Testis (tissue), 3 donors: ENCODE results near the gene PLXDC1. TPM values are rescaled to one million over a fixed set of nuclear protein-coding genes. Genes with fewer than 3 reads are reported as not detected.

Source experiments
- DNase-seq: peaks from one replicate; pipeline ENCODE4 v3.0.0-alpha.2; 2019
- H3K27ac ChIP-seq, 2 donors: fragments of 200-600 bp; sonication (generic); one replicate each; pipeline ENCODE4 v1.5.1; 2019
- H3K27me3 ChIP-seq: fragments of 200-600 bp; sonication (generic); one replicate; pipeline ENCODE4 v1.5.1; 2019
- H3K36me3 ChIP-seq: fragments of 200-600 bp; sonication (generic); one replicate; pipeline ENCODE4 v1.5.1; 2017; ENCODE audit warnings: low read depth; ENCODE audit errors: missing control alignments
- H3K4me1 ChIP-seq: fragments of 200-600 bp; sonication (generic); one replicate; pipeline ENCODE4 v1.5.1; 2019
- H3K4me3 ChIP-seq, 2 donors: fragments of 200-600 bp; sonication (generic); one replicate each; pipeline ENCODE4 v1.5.1; 2017 to 2019
- H3K9me3 ChIP-seq: fragments of 200-600 bp; sonication (generic); one replicate; pipeline ENCODE4 v1.5.1; 2017
- CTCF ChIP-seq, 3 experiments: fragments of 450-650 bp in 2 of 3; fragments of 200-600 bp in 1 of 3; sonication (generic) in 1 of 3; IDR thresholded peaks; one replicate each; pipeline ENCODE4 v1.5.1; 2016 to 2019; ENCODE audit warnings: antibody characterized with exemption in 3 of 3, mild to moderate bottlenecking in 2 of 3, moderate library complexity in 1 of 3
- POLR2A ChIP-seq: fragments of 450-650 bp; IDR thresholded peaks from one replicate; pipeline ENCODE4 v1.6.1; 2017; ENCODE audit warnings: antibody characterized with exemption, mild to moderate bottlenecking, moderate library complexity
- WGBS, 2 donors: methylation state at CpG; one replicate each; pipeline ENCODE4 v1.1.5; 2018; 5-methylcytosine and 5-hydroxymethylcytosine counted together
- intact Hi-C: fragments of 100-400 bp; cut with DNase I; formaldehyde crosslinking; loops from one replicate; pipeline ENCODE4 v1.15.1; 2023; ENCODE audit warnings: low total_unique reads
- polyA plus RNA-seq: library from polyadenylated mRNA; stranded (reverse); fragments of 350-450 nt; fragmentation: Illumina TruSeq; extraction: RNeasy Lipid Tissue Mini Kit (QIAGEN cat#74804); gene quantifications from one replicate; pipeline ENCODE4 v1.2.3, GENCODE V29; 2014; ENCODE audit warnings: low read depth, low replicate concordance; ENCODE audit not compliant: insufficient read depth
- total RNA-seq, 2 donors: library from RNA; depleted of rRNA; stranded (reverse); fragments of >200 nt; gene quantifications; one replicate each; pipeline ENCODE4 v1.2.3, GENCODE V29; 2016

The PLXDC1 gene
- total and polyA plus RNA-seq, 3 donors from 2014 or later: 9.6 to 40.5 (median 14.8) TPM

DNA sequence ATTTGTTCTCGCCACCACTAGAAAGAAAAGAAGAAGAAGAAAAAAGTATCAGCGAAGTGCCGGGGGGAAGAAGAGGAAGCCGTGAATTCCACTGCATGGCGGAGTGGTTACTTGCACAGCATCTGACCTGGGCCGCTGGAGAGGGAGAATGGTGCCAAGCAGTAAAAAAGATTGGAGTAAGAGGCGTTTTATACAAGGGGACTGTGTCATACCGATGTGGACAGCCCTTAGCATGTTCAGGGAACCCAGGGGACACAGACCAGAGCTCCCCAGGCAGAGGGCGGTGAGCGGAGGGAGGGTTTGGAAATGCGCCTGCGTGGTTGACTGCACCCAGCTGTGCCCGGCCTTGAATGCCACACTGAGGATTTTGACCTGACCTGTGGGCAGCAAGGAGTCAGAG, 52.8 kb downstream of the PLXDC1 start:
- H3K4me1 ChIP-seq: peaks cover 39% of the 10 kb centered on the region
- WGBS, 2 donors: 74 to 83% methylated on average over 13 of the region's 13 CpGs
- H3K36me3 ChIP-seq: no peaks in the 10 kb centered on the region
- no peak overlapping the region for H3K27ac ChIP-seq
- DNase-seq: no peak
- H3K4me3 ChIP-seq: no peak overlapping the region
- H3K27me3 ChIP-seq: no peaks in the 10 kb centered on the region
- intact Hi-C loops: no loop called here
- TF ChIP-seq CTCF (IDR thresholded peaks at IDR 0.05): no peak
- no peak for TF ChIP-seq POLR2A
- no peaks in the 10 kb centered on the region for H3K9me3 ChIP-seq

GRCh38 chr17:39097537-39097936, 53.9 kb downstream of the PLXDC1 start:
- intact Hi-C loops: no loop called here
- Histone ChIP-seq H3K36me3 (no peaks in the 10 kb centered on the region), H3K9me3 (no peaks in the 10 kb centered on the region), H3K4me1 (peaks cover 39% of the 10 kb centered on the region), H3K27me3 (no peaks in the 10 kb centered on the region), H3K4me3 (no peak overlapping the region), H3K27ac (no peak overlapping the region)
- TF ChIP-seq POLR2A (no peak), CTCF (IDR thresholded peaks at IDR 0.05) (no peak)
- 92 to 94% methylated on average over 7 of the region's 7 CpGs for WGBS, 2 donors
- no peak for DNase-seq

- Histone ChIP-seq H3K9me3 (no peaks in the 10 kb centered on the region), H3K27ac (peak overlapping the region in 1 of 2 donors; percentile 59), H3K27me3 (no peaks in the 10 kb centered on the region), H3K4me1 (peaks cover 39% of the 10 kb centered on the region), H3K4me3 (no peak overlapping the region), H3K36me3 (no peaks in the 10 kb centered on the region)
- intact Hi-C loops: no loop called here
- DNase-seq: no peak
- 92 to 94% methylated on average over 2 of the region's 2 CpGs for WGBS, 2 donors
- TF ChIP-seq POLR2A: no peak
- no peak for TF ChIP-seq CTCF (IDR thresholded peaks at IDR 0.05)
Measured at GRCh38 chr17:39097150-39097519, 54.3 kb downstream of the PLXDC1 start.

DNA sequence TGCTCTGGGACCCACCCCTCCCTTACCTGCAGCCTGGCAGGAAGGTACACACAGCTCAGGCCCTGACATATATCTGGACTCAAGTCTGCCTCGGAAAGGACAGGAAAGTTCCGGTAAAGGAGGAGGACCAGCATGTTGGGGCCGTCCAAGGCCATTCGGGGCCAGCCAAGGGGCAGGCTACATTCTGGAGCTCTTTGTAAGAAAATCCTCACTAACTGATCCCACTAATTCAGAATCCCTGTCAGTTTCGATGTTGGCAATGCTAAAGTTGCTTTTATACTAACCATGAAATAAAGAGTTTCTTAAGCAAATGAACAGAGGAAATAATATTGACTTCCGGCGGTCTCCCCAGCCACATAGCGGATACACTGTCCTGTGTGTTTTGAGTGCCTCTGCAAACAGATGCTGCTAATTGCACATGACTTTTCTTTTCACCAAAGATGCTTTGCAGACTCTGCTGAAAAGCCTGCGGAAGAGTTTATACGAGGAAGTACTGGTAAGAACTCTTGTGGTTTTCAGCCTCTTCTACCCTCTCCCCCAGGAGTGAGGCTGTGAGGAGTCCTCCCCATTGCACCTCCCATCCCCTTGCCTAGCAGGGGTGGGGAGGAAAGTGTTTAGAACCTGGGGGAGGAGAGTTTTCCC, 54.8 kb downstream of the PLXDC1 start:
- intact Hi-C loops: no loop called here
- Histone ChIP-seq H3K27ac (peak overlapping the region; percentile 21 to 59), H3K36me3 (no peaks in the 10 kb centered on the region), H3K27me3 (no peaks in the 10 kb centered on the region), H3K9me3 (no peaks in the 10 kb centered on the region), H3K4me3 (no peak overlapping the region), H3K4me1 (peaks cover 38% of the 10 kb centered on the region)
- DNase-seq: peak; percentile 59
- WGBS, 2 donors: 34 to 39% methylated on average over 10 of the region's 10 CpGs
- TF ChIP-seq POLR2A (no peak), CTCF (IDR thresholded peaks at IDR 0.05) (no peak)

- no peaks in the 10 kb centered on the region for H3K27me3 ChIP-seq
Measured at GRCh38 chr17:39095309-39095686, 56.1 kb downstream of the PLXDC1 start.

More at GRCh38 chr17:39095309-39095686, 56.1 kb downstream of the PLXDC1 start:
- 40 to 49% methylated on average over 5 of the region's 5 CpGs for WGBS, 2 donors
- Histone ChIP-seq H3K36me3 (no peaks in the 10 kb centered on the region), H3K27ac (no peak overlapping the region), H3K9me3 (no peaks in the 10 kb centered on the region), H3K4me1 (peaks cover 25% of the 10 kb centered on the region), H3K4me3 (no peak overlapping the region)
- DNase-seq: no peak
- TF ChIP-seq POLR2A (no peak), CTCF (IDR thresholded peaks at IDR 0.05) (no peak)
- intact Hi-C loops: no loop called here
